Right ventricle myocardium inferior (tissue), 1 donor: Measurements from ENCODE around the gene ZNF77. TPM values are rescaled to one million over a fixed set of nuclear protein-coding genes. Genes with fewer than 3 reads are reported as not detected.

Experiments
- ATAC-seq: fragments of 200-7000 bp; cut with Tn5 transposase; one replicate; pipeline ENCODE4 v1.9.1; 2020; ENCODE audit warnings: mild to moderate bottlenecking, moderate library complexity
- DNase-seq: peaks from one replicate; pipeline ENCODE4 v3.0.0; 2021; ENCODE audit errors: missing footprints
- intact Hi-C: fragments of 100-400 bp; cut with DNase I; formaldehyde crosslinking; loops from one replicate; pipeline ENCODE4 v1.11.0; 2022
- total RNA-seq: library from RNA; stranded (reverse); fragmentation: NEBNext Ultra II Directional; extraction: Animal tissue kit (Norgen Biotek cat#: 25700); gene quantifications from one replicate; pipeline ENCODE4 v1.2.1, GENCODE V29; 2021
- donor health status: DM: no; HTN: yes; CAD: no; lungs with severe emphysema.

Gene ZNF77
- total RNA-seq, 1 donor from 2014 or later, result 2.6 TPM

- ATAC-seq (no peak), DNase-seq (no peak)
- intact Hi-C loops, result loop anchor here (5.0 kb wide), 1 partner anchor 54 kb away; the partner anchor contains the start of gene ZNF77
These were observed 56.0 kb downstream of the ZNF77 start for GRCh38 chr19:2888731-2889224.

- intact Hi-C loops, result loop anchor here (1.0 to 5.0 kb wide), 2 partner anchors 55 to 276 kb away; partner anchors contain the start of gene ZNF77
- DNase-seq, result no peak
- peak; percentile 70 for ATAC-seq
These were observed 57.3 kb downstream of the ZNF77 start for GRCh38 chr19:2887391-2887914.

GRCh38 chr19:2885736-2886135 is 59.0 kb downstream of the ZNF77 start:
- DNase-seq (no peak), ATAC-seq (no peak)
- intact Hi-C loops, result loop anchor here (5.0 kb wide), 1 partner anchor 57 kb away; the partner anchor contains the start of gene ZNF77

GRCh38 chr19:2883686-2884439 is 60.9 kb downstream of the ZNF77 start:
- ATAC-seq, result no peak
- no peak for DNase-seq
- intact Hi-C loops, result no loop called here

Other genes starting within 250 kb of the ZNF77 start
- gene GNG7, start 242.3 kb downstream of the ZNF77 start, total RNA-seq, result 26.7 TPM
- gene DIRAS1, start 223.6 kb downstream of the ZNF77 start, total RNA-seq, result 200 TPM
- 24.5 TPM for gene SLC39A3, start 205.0 kb downstream of the ZNF77 start, total RNA-seq
- 64.3 TPM for gene SGTA, start 161.7 kb downstream of the ZNF77 start, total RNA-seq
- 54.8 TPM for gene THOP1, start 159.5 kb downstream of the ZNF77 start, total RNA-seq
- 3.7 TPM for gene ZNF554, start 125.1 kb downstream of the ZNF77 start, total RNA-seq
- 8.9 TPM for gene ZNF555, start 103.5 kb downstream of the ZNF77 start, total RNA-seq
- gene ZNF556, start 77.6 kb downstream of the ZNF77 start, total RNA-seq, result not detected
- 5.1 TPM for gene ZNF57, start 44.0 kb downstream of the ZNF77 start, total RNA-seq
- 1.1 TPM for gene TLE6, start 32.6 kb upstream of the ZNF77 start, total RNA-seq
- gene TLE2, start 84.3 kb upstream of the ZNF77 start, total RNA-seq, result 58.6 TPM
- 775 TPM for gene TLE5, start 117.5 kb upstream of the ZNF77 start, total RNA-seq
- 64.7 TPM for gene GNA11, start 149.4 kb upstream of the ZNF77 start, total RNA-seq
- gene GNA15, start 191.1 kb upstream of the ZNF77 start, total RNA-seq, result 2.9 TPM
- 1.2 TPM for gene S1PR4, start 233.8 kb upstream of the ZNF77 start, total RNA-seq
- gene NCLN, start 241.0 kb upstream of the ZNF77 start, total RNA-seq, result 23.7 TPM